Panc1 (cell line): ENCODE results near the gene RAB11FIP5. TPM values are rescaled to one million over a fixed set of nuclear protein-coding genes. Genes with fewer than 3 reads are reported as not detected.

Experiments used
- ATAC-seq: fragments of 200-7000 bp; cut with Tn5 transposase; 2 replicates; pipeline ENCODE4 v1.9.1; 2020; ENCODE audit warnings: mild to moderate bottlenecking, moderate library complexity
- Bru-seq: library from RNA; stranded (reverse); fragments of 400-500 nt; gene quantifications from one replicate; lab custom pipeline; 2021; lab: Mats Ljungman, UMichigan
- BruChase-seq, 2 experiments: library from RNA; stranded (reverse); fragments of 400-500 nt; gene quantifications; one replicate each; lab custom pipeline; 2021; lab: Mats Ljungman, UMichigan
- BruUV-seq: library from RNA; stranded (reverse); fragments of 400-500 nt; replicated peaks from 2 replicates; lab custom pipeline; 2021; lab: Mats Ljungman, UMichigan
- CTCF ChIA-PET: fragments of 300-600 bp; sonication (Branson Sonifier 250); formaldehyde crosslinking; loops from one replicate; lab custom pipeline; 2022; ENCODE audit warnings: antibody characterized with exemption; lab: Charles Lee
- POLR2A ChIA-PET: fragments of 300-600 bp; sonication (Branson Sonifier 250); formaldehyde crosslinking; loops from one replicate; lab custom pipeline; 2022; ENCODE audit warnings: antibody characterized with exemption; lab: Charles Lee
- DNase-seq: peaks from one replicate; pipeline ENCODE4 v3.0.0-alpha.2; 2010; ENCODE audit warnings: low read depth, low spot score
- H3K27ac ChIP-seq: 2 replicates; pipeline ENCODE4 v1.5.1; 2011; ENCODE audit warnings: mild to moderate bottlenecking, low read length, inconsistent platforms
- H3K27me3 ChIP-seq: fragments of 200-500 bp; sonication (Bioruptor generic); 2 replicates; pipeline ENCODE4 v1.6.0; 2014; ENCODE audit warnings: low read length, inconsistent platforms; ENCODE audit not compliant: control insufficient read depth, insufficient read depth
- H3K36me3 ChIP-seq: fragments of 200-500 bp; sonication (Bioruptor generic); 2 replicates; pipeline ENCODE4 v1.5.1; 2014; ENCODE audit warnings: inconsistent platforms, mild to moderate bottlenecking, low read length, moderate library complexity; ENCODE audit not compliant: control insufficient read depth, insufficient read depth
- H3K4me1 ChIP-seq: 2 replicates; pipeline ENCODE4 v1.5.1; 2011; ENCODE audit warnings: inconsistent platforms, mild to moderate bottlenecking, low read length, moderate library complexity; ENCODE audit not compliant: control insufficient read depth, insufficient read depth
- H3K4me3 ChIP-seq, 2 experiments: 2 replicates each; pipeline ENCODE4 v1.5.1; 2011 to 2012; ENCODE audit warnings: low read depth in 2 of 2, low read length in 2 of 2, mild to moderate bottlenecking in 2 of 2, inconsistent platforms in 1 of 2, moderate library complexity in 1 of 2
- H3K9me3 ChIP-seq: fragments of 200-500 bp; sonication (Bioruptor generic); 2 replicates; pipeline ENCODE4 v1.5.1; 2014; ENCODE audit warnings: low read depth, mild to moderate bottlenecking, inconsistent platforms, low read length, moderate library complexity; ENCODE audit not compliant: control insufficient read depth, insufficient read depth
- CTCF ChIP-seq: fragments of 450-650 bp; IDR thresholded peaks from 2 replicates; pipeline ENCODE4 v1.5.1; 2017; ENCODE audit warnings: mild to moderate bottlenecking
- POLR2AphosphoS5 ChIP-seq: IDR thresholded peaks from 2 replicates; pipeline ENCODE4 v1.6.1; 2012; ENCODE audit warnings: mild to moderate bottlenecking, low read depth, low read length, moderate library complexity
- REST ChIP-seq, 2 experiments: IDR thresholded peaks; 2 replicates each; pipeline ENCODE4 v1.6.1; 2011 to 2012; ENCODE audit warnings: low read depth in 2 of 2, control low read depth in 1 of 2, low read length in 1 of 2, mild to moderate bottlenecking in 1 of 2, moderate library complexity in 1 of 2; ENCODE audit not compliant: insufficient read depth in 1 of 2
- SIN3A ChIP-seq: IDR thresholded peaks from 2 replicates; pipeline ENCODE4 v1.6.1; 2012; ENCODE audit warnings: low read depth, mild to moderate bottlenecking, low read length, moderate library complexity, borderline replicate concordance; ENCODE audit not compliant: insufficient read depth
- TCF7L2 ChIP-seq: IDR thresholded peaks from 2 replicates; pipeline ENCODE4 v1.6.1; 2011; ENCODE audit warnings: mild to moderate bottlenecking, low read depth, low read length, inconsistent platforms
- in situ Hi-C: cut with HindIII; loops from 2 replicates; pipeline ENCODE4 v1.10.0; 2016; ENCODE audit warnings: low sequenced_read_pairs, low pct_unique_long_range_greater_than_20kb
- intact Hi-C: fragments of 100-400 bp; cut with micrococcal nuclease; formaldehyde crosslinking; loops from one replicate; pipeline ENCODE4 v1.10.0; 2022; ENCODE audit not compliant: unreplicated experiment
- long read RNA-seq: library from polyadenylated mRNA; unstranded; transcript quantifications from one replicate; pipeline ENCODE4 v2.0.0, GENCODE V29; 2021; ENCODE audit not compliant: unreplicated experiment
- polyA plus RNA-seq: library from polyadenylated mRNA; unstranded; fragments of >200 nt; gene quantifications from one replicate; pipeline ENCODE4 v1.2.1, GENCODE V29; 2012; ENCODE audit warnings: missing spikeins; ENCODE audit not compliant: insufficient read length
- total RNA-seq: library from RNA; stranded (reverse); gene quantifications from one replicate; pipeline ENCODE4 v1.2.1, GENCODE V29; 2021; ENCODE audit not compliant: unreplicated experiment

The RAB11FIP5 gene, protein sequence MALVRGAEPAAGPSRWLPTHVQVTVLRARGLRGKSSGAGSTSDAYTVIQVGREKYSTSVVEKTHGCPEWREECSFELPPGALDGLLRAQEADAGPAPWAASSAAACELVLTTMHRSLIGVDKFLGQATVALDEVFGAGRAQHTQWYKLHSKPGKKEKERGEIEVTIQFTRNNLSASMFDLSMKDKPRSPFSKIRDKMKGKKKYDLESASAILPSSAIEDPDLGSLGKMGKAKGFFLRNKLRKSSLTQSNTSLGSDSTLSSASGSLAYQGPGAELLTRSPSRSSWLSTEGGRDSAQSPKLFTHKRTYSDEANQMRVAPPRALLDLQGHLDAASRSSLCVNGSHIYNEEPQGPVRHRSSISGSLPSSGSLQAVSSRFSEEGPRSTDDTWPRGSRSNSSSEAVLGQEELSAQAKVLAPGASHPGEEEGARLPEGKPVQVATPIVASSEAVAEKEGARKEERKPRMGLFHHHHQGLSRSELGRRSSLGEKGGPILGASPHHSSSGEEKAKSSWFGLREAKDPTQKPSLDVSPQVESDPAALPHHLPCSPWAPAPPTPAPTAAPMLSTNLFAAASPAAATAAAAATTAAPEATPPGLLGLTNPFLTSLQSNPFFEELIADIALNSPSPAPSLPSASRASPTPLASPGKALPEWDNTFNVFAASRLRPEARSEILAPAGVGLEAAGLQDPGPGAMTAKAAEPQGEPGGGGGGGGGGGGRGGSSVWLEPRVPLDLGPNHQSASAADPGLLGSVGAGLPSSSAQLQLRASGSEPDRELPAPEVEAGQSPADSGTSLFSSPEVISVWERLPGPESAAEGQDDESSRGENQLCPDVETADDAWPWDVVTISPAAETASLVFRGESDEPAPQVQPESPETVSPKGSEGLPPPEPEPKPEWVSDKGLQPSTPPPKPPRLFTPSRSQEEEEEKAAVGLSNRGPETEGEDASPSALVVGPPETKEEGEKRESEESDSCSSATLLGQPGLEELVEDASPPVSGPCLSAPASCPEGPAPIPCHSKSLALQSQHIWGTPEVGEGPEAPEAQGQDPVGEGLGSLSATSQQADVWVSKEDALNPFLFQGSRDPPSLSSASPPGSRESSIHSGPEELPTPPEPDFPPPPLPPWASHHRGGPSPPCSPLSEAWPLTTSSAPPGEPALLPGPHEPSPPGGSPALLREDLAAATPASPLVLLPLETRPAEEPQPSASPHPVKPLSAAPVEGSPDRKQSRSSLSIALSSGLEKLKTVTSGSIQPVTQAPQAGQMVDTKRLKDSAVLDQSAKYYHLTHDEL (N-terminal part only)
- total RNA-seq (27.3 TPM), Bru-seq, nascent RNA (percentile 57 among the genes with signal in this experiment), BruChase-seq, experiment 1, labeled RNA remaining after a 2-hour chase (percentile 65 among the genes with signal in this experiment), BruChase-seq, experiment 2, labeled RNA remaining after a 6-hour chase (percentile 71 among the genes with signal in this experiment)
- polyA plus RNA-seq, result 20.4 TPM
- long read RNA-seq, full-length matches to known transcripts, result 15 of 35 reads
- long read RNA-seq, partial matches to known transcripts, result 15 of 35 reads
- long read RNA-seq, other reads (novel, unspliced or antisense), result 5 of 35 reads

DNA sequence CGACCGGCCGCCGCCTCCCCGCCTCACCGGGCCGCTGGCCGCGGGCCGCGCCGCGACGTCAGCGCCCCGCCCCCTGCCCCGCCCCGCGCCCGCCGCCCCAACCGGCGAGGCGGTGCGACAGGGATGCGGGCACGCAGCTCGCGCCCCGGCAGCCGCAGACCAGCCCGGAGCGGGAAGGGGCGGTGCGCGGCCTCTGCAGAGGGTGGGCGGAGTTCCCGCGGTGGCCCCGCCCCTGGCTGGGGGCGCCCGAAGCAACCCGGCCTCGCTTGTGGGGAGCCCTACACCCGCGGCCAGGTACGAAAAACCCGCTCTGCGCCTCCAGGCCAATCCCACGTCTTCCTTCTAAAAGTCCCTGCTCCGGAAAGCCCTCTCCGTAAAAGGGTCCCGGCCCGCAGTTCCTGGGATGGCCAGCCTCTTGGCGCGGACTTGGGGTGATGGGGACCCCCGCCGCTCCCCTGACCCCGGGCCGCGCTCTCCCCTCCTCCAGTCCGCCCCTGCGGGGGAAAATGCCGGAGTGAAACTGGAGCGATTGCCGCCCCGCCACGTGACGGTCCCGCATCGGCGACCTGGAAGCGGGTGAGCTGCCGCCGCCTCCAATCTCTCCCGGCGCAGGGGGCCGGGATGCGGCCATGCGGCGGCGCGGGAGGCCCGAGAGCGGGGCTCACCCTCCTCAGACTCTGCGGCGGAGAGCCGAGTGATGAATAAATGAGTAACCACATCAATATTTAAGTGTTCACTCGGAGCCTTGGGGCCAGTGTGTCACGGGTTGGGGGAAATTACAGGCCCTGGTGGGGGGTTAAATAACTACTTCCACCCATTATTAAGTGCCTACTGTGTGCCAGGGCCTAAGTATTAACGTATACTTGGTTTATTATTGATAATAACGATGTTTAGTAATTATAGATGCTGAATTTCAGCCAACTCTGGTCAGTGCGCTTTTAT is at the start of gene RAB11FIP5:
Gene RAB11FIP5 (minus strand): TSS at position 36 of the 942 bp plus-strand sequence. CDS start 171 bp downstream, outside the sequence.
- DNase-seq (peak; percentile 28), ATAC-seq (peak; percentile 93)
- H3K27ac ChIP-seq, result peak within 1 kb of the TSS; percentile 83
- peak within 1 kb of the TSS; percentile 71 to 80 for H3K4me3 ChIP-seq
- intact Hi-C loops (no loop called here), in situ Hi-C loops (no loop called here)
- TF ChIP-seq SIN3A, result no peak
- TF ChIP-seq CTCF, result no peak
- TF ChIP-seq TCF7L2, result no peak
- TF ChIP-seq REST (IDR thresholded peaks at IDR 0.05; ENCODE audit: insufficient read depth in 1 of 2, low read depth in 2 of 2, low read length in 1 of 2), result no peak
- no peak for TF ChIP-seq POLR2AphosphoS5
- peaks cover 2% of the 10 kb centered on the region; the same call in 1 of the 2 replicates for H3K36me3 ChIP-seq
- H3K27me3 ChIP-seq, result no peaks in the 10 kb centered on the region
- CTCF ChIA-PET, result interaction anchor here (0.7 kb wide), 1 partner anchor 1578 kb away, joined by 3 read pairs; no protein-coding TSS in a partner anchor
- no TSS peak for BruUV-seq
- no peaks in the 10 kb centered on the region for H3K9me3 ChIP-seq
- POLR2A ChIA-PET, result interaction anchor here (0.7 kb wide), 2 partner anchors 8 to 1697 kb away, joined by 5 to 8 read pairs; no protein-coding TSS in a partner anchor
- peaks cover 16% of the 10 kb centered on the region for H3K4me1 ChIP-seq
